Activated CD4-positive, CD25-positive, alpha-beta regulatory T cell treated with anti-CD3 and anti-CD28 coated beads, Interleukin-2, amount 50 U/mL, for 16 hours (primary cell): ENCODE data around the gene SMCO3.

Experiments
- DNase-seq: peaks from one replicate; pipeline ENCODE4 v3.0.0-alpha.2; 2020; ENCODE audit warnings: low read depth, low spot score

The SMCO3 gene

DNA sequence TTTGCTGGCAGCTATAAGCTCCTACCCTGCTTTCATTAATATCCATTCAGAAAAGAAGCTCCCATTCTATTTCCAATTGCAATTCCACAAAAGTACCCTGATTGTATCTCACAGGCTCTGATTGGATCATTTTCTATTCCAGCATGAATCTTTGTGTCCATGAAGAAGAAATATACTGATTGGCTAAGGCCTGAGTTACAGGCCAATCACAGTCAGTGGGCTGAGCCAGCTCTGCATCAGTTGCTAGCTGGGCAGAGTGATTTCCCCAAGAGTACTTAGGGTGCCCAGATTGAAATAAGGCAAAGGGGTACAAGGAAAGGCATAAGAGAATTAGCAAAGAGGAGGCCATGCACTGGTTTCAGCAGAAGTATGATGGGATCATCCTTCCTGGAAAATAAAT, 14.9 kb upstream of the SMCO3 start:
- no peak for DNase-seq

- DNase-seq = no peak
These were observed 13.1 kb upstream of the SMCO3 start for GRCh38 chr12:14827043-14827442.

GRCh38 chr12:14826491-14826890, 12.5 kb upstream of the SMCO3 start:
- no peak for DNase-seq

DNA sequence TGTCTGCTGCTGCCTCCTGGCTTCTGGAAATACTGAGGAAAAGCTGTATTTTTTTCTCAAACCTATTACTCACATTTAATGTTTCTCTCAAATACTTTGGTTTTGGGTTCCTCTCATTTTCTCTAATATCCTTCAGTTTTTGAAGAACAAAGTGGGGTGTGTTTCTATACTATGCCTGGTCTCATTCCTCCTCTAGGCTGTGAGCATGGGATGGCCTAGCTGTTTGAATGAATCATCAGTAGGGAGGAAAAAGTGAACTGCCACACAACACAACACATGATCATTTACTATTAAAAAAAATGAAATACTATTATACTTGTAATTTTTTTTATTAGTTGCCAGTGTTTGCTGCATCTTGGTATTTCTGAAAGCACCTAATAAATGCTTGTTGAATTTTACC, 11.3 kb upstream of the SMCO3 start:
- no peak for DNase-seq

DNA sequence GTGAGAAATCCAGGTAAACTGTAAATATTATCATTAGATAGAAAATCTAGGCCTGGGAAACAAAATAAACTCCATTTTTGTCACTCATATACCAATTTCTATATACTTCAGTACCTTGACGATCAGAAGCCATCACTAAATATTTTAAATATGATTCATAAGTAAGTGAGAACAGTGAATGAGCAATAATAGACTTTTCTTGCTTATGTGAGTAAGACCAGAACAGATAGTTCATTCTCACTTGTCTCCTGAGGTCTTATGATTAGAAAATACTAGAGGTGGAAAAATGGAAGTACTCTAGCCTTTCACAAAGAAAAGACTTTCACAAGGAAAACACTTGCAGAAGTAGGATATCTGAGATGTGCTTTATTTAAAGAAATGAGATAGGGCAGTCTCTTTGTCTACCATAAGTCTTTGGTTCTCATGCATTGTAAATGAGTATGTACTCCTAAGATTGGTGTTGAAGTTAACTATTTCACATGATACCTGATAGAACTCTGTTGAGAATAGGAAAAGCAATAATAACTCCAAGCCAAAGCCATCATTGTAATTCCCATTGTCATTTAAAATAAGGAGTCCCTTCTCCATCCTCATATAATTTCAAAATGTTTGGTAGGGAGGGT, 10.1 kb upstream of the SMCO3 start:
- no peak for DNase-seq

DNA sequence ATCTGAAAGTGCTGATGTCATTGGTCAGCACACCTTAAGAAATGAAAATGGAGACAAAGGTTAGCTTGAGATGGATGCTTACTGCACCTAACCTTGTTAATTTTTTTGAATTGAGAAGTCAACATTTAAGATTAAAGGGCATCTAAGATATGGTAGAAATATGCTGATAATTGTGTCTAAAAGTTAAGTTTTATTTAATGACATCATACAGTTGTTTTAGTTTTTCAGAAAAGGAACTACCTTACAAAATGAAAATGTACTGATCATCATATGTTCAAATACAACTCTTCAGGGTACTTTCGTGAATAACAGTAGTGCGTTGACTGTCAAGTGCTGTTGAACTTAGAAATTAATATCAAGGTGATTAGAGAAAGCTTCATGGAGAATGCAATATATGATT, 2.5 kb downstream of the SMCO3 start:
- no peak for DNase-seq

DNA sequence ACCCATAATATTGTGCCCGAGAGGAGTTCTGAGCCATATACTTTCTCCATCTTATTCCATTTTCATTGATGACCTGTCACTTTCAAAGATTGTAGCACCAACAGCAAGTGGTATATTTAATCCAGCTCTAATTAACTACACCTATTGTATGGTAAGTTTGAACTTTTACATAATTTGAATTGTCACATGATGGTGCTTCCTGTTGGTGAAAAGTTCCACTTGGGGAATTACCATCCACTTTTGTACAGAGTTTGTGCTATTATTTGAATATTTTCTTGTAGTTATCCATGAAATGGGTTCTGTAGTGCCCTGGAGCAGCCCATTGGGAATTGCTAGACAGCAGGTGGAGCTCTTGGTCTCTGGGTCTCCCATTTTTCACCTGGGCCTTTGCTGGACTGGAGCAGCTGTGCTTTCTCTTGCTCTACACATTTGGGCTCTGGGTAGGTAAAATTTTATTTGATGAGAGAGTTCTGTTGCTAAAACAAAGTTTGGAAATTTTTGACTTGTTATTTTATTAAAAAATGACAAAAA, 3.0 kb downstream of the SMCO3 start:
- no peak for DNase-seq

DNA sequence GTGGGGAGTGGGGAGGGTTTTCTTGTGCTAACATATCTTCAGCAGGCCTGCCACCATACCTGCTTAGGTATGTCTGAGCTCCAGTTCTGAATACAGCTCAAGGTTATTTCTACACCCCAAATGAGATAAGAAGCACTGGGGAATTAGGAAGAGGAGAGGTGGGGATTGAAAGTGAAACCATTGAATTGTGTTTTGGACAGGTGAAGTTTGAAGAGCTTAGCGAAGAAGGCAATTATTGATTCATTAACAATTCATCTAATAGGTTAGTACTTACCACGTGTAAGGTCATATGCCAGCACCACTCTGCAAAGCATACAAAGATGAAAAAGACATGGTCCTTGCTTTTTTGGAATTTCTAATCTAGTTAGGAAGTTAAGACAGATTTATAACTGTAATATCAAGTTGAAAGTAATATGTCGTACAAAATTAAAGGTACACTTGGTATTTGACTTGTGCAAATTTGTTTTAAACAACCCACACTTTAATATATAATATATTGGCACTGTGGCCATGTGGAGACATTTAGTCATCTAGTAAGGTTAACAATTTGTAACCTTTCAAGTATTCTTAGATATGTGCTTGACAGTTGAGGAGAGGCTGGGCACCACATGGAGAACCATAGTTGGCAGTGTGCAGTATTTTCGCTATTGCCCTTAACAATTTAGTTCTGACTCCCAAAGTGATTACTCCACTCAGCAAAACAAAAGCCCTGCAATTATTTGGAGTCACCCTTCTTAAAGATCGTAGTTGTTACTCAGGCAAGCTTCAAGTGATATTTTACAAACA, 3.6 kb downstream of the SMCO3 start:
- DNase-seq = no peak

GRCh38 chr12:14803830-14804160, 10.2 kb downstream of the SMCO3 start:
- DNase-seq = no peak

DNA sequence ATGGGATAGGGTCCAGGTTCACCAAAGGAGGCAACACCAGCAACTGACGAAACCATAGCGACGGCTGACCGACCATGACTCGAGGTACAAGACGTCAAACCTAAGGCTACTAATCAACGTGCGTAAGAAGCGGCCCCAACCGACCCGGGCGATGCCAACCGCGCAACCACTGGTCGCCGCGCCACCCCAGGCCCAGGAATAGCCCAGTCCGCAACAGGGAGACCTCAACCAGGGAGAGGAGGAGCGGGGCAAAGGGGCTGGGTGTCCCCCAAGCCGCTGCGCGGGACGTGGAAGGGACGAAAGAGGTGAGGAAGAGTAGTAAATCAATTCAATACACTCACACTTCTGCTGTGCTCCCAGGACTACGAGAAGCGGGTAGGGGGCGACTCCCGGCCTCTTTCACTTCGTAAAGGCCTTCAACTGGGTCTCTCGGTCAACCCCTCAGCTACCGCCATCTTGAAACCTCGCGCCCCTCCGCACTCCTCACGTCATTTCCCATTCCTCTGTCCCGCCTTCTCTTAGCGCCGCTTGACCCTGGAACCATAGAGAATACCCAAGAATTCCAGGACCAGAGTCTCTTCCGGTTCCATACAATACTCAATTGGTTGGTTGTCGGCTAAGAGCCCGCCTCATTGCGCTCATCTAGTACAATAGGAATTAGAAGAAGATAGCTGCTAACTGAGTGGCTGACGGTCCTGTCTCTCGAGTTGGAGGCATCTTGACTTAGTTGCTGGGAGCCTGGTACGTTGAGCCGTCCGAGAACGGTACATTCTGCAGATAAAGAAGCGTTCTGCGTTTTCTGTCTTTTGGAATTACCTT, 10.8 kb downstream of the SMCO3 start, which contains the start of the genes C12orf60 and WBP11:
TSS of gene C12orf60 (plus strand) at position 660 of the 819 bp plus-strand sequence. CDS start 19,266 bp downstream, outside the sequence.
TSS of gene WBP11 (minus strand) at position 468 of the 819 bp plus-strand sequence. CDS start 2,095 bp downstream, outside the sequence.
- peak; percentile 84 for DNase-seq

DNA sequence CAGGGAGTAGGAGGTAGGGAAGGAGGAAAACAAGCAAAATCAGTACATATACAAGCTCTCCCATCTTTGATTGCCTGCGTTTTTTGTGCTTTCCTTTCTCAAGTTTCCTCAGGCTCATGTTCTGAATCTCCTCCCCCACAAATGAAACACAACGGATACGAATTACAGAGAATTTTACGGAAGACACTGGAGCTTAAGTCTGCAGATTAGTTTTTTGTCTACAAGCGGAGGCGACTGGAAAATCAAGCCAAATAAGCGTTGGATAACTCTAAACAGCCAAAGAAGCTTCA, 11.3 kb downstream of the SMCO3 start:
- DNase-seq = no peak

- no peak for DNase-seq
These were observed 11.7 kb downstream of the SMCO3 start for GRCh38 chr12:14802247-14802646.

DNA sequence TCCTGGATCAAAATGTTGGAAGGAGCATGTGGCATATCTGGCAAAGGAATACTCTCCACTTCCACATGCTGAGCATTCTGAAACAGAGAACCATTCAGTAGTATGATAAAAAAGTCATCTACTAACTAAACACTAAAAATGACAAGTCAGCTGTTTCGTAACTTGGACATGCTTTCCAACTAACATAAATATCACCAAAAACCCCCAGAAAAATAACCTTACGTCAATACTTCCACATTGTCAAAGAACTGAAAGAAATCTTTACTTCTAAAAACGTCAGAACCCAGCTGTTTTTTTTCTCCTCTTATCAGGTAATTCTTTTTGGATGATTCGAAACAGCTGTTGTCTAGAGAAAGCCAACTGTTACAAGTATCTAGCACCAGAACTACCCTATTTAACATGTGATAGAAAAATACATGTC, 18.9 kb downstream of the SMCO3 start:
- DNase-seq = no peak

DNA sequence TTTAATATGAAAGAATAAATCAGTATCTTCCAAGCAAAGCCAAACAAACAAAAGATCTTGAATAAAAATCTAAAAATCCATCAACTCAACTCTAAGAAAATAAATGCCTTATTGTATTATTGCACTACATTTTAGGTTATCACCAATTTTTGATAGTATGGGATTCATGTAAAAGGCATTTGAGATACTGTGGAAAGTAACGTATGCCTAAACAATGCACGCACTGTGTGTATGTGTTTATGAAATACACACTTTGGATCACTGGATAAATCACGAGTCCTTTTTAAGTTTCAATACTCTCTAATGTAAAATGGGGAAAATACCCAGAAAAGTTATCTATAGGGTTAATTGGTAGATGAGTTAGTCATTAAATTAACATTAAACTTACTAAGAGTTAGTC, 28.4 kb downstream of the SMCO3 start:
- DNase-seq = no peak

DNA sequence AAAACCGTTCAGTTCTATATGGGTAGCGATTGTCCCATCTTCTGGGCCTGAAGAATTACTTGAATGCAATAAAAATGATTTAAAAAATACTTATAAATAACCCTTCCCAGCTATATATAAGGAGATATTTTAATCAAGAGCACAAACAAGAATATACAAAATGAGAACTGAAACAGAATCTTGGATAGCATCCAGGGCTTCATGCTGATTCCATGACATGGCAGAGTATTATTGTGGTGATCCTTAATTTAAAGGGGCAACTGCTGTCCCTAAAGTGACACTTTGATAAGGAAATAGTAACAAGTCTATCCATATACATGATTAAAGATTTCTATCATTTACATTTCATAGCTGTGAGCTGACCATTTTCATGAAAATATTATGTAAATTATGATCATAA, 29.5 kb downstream of the SMCO3 start:
- DNase-seq = no peak

- DNase-seq = no peak
These were observed 31.2 kb downstream of the SMCO3 start for GRCh38 chr12:14782756-14783155.

GRCh38 chr12:14781563-14781962, 32.4 kb downstream of the SMCO3 start:
- no peak for DNase-seq

DNA sequence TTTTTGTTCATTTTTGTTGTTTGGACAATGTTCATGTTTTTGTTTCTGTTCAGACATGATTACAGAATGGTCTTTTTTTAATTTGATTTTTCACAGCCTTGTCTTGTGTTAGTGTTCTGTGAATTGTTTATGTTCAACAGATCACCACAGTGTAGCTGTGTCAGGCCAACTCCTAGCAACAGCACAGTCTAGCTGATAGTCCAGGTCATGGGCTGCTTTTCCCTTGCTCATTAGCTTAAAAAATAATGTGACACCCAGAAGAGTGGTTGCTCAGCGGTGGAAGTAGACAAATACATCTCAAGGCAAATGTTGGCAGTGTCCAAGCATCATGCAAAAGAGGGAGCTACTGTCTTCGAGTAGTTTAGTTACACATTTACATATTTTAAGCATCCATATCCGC, 33.1 kb downstream of the SMCO3 start:
- no peak for DNase-seq

GRCh38 chr12:14779834-14780233, 34.1 kb downstream of the SMCO3 start:
- DNase-seq = no peak

GRCh38 chr12:14777271-14777670, 36.7 kb downstream of the SMCO3 start:
- DNase-seq = no peak

GRCh38 chr12:14776236-14776961, 37.6 kb downstream of the SMCO3 start:
- DNase-seq = no peak

GRCh38 chr12:14775636-14775980, 38.4 kb downstream of the SMCO3 start:
- no peak for DNase-seq
